ENCODE measurements around the gene GRIK1.
A peak's percentile ranks its signal among the peaks of the same experiment; 100 is the strongest.

GRIK1 gene

DNA sequence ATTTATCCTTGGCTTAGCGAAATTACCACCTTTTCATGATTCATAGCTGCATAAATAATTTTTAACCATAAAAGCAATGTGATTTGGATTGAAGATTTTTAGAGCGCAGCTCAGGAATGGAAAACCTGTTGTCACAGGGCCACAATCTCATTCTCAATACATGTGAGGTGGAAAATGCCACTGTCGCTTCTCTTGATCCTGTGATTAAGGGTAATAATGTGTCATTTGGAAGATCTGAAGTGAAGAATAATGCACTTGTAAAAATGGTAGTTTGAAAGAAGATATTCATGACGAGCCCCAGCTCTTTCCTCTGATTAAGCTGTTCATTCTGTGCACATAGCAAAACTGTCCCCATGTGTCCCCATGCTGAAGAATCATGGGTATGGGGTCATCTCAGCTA lies 410.7 kb downstream of the GRIK1 start:
- DNase-seq (ENCODE audit: low spot score): no peak

DNA sequence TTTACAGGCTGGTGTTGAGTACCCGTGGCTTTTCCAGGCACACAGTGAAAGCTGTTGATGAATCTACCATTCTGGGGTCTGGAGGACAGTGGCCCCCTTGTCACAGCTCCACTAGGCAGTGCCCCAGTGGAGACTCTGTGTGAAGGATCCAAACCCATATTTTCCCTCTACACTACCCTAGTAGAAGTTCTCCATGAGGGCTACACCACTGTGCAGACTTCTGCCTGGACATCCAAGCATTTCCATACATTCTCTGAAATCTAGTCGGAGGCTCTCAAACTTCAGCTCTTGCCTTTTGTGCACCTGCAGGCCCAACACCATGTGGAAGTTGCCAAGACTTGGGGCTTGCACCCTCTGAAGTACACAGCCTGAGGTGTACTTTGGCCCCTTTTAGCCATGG lies 413.3 kb downstream of the GRIK1 start:
- no peak for DNase-seq (ENCODE audit: low spot score)

DNA sequence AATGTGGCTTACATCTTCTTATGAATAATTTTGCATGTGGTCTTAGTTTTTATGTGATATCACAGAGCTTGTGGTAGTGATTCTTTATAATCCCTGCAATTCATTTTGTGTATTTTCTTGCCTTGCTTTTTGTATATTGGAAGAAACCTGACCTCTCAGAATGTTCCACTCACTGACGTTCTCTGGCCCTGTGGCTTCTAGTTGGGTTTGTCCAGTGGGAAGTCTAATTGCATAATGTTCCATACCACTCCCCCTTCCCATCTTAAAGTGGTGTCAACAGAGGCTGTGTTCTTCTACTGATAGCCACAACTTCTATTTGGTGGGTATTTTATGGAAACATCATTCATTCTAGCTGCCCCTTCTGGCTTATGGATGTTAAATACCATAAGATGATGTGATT lies 415.7 kb downstream of the GRIK1 start:
- no peak for DNase-seq (ENCODE audit: low spot score)

DNA sequence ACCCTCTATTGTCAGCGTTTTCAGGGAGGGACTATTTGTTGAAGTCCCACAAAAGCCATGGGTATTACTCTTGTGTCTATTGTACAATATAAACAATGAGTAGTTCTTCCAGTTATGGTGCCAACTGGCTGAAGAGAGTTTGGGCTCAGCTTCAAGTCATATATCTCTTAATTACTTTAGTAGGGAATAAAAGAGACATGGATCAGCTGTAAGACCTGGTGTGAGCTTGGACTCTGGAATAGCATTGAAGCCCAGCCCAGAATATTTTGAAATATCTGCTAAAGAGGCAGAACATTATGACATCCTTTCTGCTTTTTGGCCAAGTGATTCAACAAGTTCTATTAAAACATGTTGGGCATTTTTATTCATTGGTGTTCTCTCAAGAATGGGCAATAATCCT lies 416.1 kb downstream of the GRIK1 start:
- no peak for DNase-seq (ENCODE audit: low spot score)

DNA sequence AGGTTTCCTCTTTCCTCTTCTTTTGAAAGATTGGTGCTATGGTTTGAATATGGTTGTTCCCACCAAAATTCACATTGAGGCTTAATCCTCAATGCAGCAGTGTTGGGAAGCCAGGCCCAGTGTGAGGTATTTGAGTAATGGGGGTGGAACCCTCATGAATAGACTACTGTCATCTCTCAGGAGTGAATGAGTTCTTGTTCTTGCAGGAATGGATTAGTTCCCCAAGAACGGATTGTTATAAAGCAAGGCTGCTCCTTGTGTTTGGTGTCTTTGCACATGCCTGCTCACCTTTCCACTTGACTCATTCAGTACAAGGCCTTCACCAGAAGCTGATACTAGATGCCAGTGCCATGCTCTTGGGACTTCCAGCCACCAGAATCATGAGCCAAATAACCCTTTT lies 417.9 kb downstream of the GRIK1 start:
- no peak for DNase-seq (ENCODE audit: low spot score)

DNA sequence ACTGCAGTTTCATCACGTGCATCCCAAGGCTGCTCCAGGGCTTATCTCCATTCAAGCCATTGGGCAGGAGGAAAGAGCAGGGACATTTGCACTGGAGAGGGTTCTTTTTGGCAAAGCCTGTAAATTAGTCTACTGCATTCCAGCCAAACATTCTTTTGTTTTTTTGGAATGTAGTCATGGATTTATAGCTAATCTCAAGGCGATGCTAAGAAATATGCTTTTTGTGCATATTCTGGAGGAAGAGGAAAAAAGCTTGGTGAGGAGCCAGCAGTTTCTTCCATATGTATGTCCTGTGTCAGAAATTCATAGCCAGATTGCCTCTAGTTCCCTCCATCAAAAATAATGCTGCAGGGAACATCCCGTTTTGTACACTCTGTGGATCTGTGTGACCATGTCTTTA lies 419.6 kb downstream of the GRIK1 start:
- no peak for DNase-seq (ENCODE audit: low spot score)

DNA sequence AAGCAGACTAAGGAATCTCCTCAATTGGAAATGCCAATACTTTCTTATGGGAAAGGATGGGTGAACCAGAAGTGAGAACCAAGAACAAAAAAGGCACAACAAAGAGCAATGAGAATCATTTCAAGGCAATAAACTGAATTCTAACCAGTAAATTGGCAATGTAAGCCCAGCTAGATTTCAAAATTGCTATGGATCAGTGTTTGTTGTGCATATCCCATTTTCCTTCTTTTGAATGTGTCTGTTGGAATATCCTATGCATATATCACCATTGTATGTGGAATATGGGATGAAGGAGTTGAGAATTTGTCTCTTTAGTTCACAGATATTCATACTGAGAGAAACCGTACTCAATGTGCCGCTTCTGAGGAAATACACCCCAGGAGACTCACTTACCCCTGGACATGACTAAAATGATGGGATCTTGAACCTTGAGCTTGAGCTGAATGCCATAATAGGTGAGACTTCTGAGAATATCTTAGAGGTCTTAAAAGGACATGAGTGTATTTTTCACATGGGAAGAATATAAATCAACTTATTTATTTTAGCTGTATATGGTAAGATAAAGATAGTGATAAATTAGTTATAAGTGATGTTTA lies 425.0 kb downstream of the GRIK1 start:
- DNase-seq (ENCODE audit: low spot score): no peak

DNA sequence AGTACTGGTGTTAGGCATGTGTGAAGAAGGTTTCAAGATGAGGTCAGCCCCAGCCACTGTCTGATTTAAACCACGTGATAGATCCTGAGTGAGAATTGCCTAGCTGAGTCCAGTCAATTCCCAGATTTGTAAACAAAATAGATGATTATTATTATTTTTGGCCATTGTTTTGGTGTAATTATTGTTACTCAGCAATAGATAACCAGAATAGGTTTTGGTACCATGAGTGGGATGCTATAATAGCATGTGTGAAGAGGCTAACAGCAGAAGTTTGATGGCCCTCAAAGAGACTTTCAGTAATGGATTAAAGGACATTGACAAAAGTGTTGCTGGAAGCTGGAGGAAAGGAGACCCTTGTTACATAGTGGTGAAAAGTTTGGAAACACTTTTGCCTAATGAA lies 426.3 kb downstream of the GRIK1 start:
- DNase-seq (ENCODE audit: low spot score): no peak

DNA sequence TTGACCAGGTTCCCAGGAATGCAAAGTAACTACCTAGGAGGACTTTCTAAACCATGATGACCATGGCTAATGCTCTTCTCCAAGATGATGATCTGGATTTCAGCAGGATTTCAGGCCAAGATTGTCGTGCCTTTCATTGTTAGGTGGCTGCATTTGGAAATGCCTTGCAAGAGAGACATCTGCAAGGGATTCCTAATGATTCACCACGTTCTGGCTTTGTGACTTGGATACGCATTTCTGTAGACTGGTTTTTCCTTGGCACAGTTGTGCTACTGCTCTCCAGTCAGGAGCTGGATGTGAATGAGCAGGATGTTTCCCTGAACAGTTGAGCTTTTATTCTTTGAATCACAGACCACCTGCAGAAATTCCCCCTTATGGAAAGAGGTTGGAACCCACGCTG lies 428.7 kb downstream of the GRIK1 start:
- DNase-seq (ENCODE audit: low spot score): no peak

DNA sequence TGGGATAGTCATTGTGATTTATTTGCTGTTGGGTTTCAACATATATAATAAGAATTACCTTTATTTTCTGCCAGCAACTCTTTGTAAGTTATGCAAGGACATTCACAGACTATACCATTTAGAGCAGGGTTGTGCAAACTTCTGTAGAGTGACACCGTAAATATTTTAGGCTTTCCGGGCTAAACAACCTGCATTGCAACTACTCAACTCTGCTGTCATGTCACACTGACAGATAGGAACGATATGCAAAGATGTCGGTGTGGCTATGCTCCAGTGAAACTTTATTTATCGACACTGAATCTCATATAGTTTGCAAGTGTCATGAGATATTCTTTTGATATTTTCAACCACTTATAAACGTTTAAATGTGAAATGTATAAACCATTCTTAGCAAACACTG lies 430.7 kb downstream of the GRIK1 start:
- DNase-seq (ENCODE audit: low spot score): no peak

DNA sequence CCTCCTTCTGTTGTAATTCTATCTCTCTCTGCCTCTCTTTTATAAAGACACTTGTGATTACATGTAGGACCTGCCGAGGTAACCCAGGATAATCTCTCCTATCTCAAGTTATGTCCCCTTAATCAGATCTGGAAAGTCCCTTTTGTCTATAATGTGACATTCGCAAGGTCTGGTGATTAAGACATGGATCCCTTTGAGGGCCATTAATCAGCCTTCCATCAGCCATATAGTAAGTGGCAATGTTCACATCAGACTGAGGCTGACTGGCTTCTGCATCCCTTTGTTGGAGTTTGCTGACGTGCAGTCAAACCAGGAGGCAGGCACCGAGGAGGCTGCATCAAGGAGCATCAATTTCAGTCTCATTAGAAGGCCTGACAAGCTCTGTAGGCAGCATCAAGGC lies 431.5 kb downstream of the GRIK1 start:
- no peak for DNase-seq (ENCODE audit: low spot score)

DNA sequence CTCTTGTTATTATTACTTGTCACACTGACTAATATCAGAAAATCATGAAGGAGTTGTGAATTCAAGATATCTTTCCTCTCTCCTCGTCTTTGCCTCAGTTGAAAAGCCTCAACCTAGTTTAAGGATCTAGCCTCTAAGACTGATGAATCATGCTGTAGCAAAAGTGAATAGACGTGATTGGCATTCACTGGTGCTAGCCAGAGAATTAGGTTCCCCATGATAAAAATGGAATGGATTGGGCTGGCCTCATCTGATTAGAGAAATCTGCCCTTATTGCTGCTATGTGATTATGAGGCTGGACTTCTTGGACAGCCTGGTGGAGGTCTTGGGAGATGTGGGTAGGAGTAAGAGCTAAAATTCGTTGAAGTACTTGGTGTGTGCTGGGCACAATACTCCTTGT lies 432.8 kb downstream of the GRIK1 start:
- DNase-seq (ENCODE audit: low spot score): no peak

DNA sequence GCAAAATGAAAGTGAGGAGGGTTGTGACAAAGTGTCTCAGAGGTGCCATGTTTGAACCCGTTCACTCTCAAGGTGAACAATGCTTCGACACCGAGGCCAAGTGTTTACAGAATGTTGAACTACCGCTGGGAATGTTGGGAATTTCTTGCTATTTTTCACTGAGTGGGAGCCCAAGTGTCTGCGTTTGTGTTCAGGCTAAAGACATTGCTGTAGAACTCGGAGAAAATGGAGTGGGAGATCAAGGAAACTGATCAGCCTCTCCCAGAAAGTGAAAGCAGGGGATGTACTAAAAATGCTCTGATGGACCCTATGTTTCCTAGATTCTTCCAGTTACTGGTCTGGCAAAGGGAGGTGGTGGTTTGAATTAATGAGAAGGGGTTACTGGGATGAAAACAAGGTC lies 433.6 kb downstream of the GRIK1 start:
- no peak for DNase-seq (ENCODE audit: low spot score)

DNA sequence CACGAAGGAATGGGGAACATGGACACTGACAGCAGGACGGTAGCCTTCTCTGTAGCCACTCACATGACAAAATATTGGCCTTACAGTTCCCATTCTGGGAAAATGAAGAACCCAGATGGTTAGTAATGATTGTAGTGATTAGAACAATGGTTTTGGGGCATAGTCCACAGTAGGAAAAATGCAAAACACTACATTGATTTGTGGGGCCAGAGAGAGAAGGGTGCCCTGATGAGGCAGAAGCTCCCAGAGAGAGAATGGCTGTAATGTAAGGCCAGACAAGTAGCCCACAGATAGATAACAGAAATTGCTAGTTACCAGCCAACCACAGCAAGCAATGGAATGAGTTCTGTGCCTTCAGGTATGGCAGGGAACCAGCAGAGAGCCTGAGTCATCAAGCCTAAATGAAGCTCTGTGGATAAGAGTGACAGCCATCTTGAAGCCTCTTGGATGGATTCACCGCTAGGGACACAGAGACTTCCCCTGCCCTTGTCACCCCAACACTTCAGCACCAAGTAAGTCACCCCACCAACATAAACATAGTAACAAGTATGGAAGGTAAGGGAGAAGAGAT lies 435.0 kb downstream of the GRIK1 start:
- no peak for DNase-seq (ENCODE audit: low spot score)

DNA sequence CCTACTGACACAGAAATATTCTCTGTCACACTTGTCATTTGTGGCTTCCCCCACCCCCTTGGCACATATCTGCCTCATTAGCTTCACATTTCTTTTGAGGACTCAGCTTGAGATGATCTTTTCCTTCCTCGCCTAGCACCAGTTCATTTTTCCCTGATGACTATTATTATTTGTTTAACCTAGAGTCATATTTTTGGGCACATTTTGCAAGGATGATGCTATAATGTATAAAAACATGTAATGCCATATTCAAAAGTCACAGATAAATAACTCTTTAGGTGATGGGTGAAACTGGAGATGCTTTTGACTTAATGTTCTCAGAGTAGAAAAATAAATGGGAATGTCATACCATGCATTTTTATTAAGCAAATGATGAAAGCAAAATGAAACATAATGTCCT lies 438.3 kb downstream of the GRIK1 start:
- no peak for DNase-seq (ENCODE audit: low spot score)

DNA sequence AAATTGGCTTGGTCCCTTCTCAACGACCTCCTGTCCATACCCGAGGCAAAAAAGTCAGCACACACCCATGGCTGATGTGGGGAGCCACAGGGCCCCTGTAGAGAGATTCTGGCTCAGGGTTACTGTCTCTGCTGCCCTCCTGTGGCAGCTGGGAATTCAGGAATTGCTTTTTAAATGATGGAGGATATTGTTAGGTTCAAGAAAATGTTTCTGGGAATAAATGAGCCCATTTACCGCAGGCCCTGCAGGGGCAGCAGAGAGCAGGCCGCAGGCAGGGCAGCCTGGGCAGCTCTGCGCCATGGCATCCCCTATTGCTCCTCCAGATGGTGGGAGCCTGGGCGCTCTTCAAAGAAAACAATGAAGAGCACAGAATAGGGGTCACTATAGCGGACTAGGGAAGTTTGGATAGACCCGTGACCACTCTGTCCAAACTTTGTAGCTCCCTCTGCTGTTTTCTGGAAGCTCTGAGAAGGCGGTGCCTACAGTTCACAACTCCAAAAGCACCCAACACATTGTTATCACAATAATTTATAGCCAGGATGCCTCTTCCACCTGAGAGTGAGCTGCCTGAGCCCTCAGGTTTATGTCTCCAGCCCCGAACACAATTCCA lies 440.0 kb downstream of the GRIK1 start:
- DNase-seq (ENCODE audit: low spot score): peak; percentile 71

DNA sequence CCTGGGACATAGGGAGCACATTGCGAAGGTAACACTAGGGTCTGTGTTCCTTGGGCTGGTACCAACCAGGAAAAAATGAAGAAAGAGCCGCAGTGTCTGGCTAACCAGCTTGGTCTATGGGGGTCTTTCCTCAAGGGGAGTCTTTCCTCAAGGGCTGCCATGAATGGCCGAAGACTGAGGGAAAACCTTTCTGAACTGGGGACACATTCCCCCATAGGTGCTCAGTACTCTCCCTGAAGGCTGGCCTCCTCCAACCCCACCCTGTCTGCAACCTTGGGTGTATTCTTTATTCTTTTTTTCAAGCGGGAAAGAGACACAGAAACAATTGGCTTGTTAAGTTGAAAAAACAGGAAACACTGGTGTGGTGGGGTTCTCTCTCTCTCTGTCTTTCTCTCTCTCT lies 440.6 kb downstream of the GRIK1 start:
- no peak for DNase-seq (ENCODE audit: low spot score)

DNA sequence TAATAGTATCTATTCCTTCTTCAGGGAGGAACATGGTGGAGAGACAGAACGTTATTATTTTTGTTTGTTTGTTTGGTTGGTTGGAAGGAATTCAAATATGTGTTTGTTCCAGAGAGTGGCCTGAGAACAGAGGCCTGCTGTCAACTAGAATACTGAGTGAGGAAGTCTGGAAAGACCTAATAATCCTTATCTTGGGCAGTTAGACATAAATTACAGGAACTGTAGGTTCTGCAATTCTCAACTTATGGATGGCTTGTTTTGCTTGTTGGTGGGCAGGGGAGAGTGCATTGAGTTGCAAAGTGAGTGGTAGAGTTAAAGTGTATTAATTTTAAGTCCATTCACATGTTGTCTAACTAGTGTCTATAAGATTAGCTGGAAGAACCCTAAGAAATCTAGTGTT lies 443.5 kb downstream of the GRIK1 start:
- no peak for DNase-seq (ENCODE audit: low spot score)

DNA sequence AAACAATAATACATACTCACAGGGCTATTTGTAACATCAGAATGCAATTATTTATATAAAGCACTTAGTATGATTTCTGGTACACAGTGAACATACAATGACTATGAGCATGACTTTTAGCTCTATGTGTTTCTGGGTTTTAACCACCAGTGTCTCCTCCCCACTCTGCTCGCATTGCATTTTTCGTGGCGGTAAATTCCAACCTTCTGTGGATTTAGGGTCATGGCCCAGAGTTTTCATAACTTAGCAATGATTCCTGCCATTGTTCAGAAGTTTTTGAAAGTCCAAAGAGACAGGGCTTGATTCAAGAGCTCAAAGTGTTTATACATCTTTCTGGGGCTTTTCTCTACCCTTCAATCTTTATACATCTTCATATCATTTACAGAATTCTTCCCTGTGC lies 449.8 kb downstream of the GRIK1 start:
- DNase-seq (ENCODE audit: low spot score): no peak

DNA sequence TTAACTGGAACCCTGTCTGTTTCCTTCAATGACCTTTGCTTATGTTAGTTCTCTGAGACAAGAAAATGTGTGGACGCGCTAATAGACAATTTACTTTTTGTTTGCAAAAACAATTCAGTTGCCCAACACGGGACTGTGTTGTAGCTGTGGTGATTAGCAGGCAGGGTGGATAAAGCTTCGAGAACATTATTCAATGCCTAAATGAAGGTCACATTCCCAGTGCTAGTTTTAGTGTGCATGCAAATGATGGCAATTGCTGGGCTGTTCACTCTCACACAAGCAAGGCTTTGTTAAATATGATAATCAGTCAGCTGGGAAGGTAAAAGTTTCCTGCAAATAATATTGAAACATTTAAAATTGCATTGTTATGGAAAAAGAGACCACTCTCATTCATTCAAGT lies 452.6 kb downstream of the GRIK1 start:
- DNase-seq (ENCODE audit: low spot score): no peak
